T47D (cell line): ENCODE measurements around the gene CRYBB3.

Experiments
- DNase-seq, 2 experiments: peaks; one replicate each; pipeline versions ENCODE4 v3.0.0 to v3.0.0-alpha.2; 2011 to 2012; ENCODE audit warnings: low read depth in 1 of 2, low spot score in 1 of 2
- JUND ChIP-seq: IDR thresholded peaks from 2 replicates; pipeline ENCODE4 v1.6.1; 2012; ENCODE audit warnings: low read depth
- in situ Hi-C: cut with HindIII; loops from 2 replicates; pipeline ENCODE4 v1.10.0; 2016; ENCODE audit warnings: low sequenced_read_pairs, low pct_unique_long_range_greater_than_20kb

Gene CRYBB3

DNA sequence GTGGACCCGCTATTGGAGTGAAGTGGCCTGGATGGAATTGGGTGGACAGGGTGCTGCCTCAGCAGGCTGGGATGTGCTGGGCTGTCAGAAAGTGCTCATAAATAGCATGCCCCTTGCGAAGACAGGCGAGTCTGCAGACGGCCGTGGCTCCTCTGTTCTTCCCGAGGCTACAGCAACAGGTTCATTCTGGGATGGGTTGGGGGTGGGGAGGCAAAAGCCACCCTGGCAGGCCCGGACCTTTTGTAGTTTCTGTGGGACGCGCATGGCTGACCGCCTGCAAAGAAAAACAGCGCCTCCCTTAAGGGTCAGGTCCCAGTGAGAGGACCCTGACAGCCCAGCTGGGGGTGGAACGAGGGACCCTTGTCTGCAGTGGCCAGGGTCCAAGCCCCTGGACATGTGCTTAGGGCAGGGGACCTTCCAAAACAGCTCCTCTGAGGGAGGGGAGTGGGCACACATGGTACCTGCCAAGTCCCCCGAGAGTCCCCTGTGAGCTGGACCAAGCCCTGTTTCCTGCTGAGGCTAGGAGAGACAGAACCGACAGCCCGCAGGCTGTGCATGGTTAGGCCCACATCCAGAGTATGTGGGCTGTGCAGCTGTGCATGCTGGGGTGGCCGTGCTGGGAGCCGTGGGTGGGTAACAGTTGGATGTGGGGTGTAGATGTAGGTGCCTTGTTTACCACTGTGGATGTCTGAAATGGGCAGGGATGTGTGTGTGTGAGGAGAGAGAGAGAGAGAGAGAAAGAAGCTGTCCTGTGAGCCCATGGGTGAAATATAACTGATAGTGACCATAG, at the start of gene CRYBB3:
Gene CRYBB3 (plus strand): TSS at position 128 of the 790 bp plus-strand sequence. CDS start 1,539 bp downstream, outside the sequence.
- no peak for DNase-seq
- in situ Hi-C loops, result no loop called here

DNA sequence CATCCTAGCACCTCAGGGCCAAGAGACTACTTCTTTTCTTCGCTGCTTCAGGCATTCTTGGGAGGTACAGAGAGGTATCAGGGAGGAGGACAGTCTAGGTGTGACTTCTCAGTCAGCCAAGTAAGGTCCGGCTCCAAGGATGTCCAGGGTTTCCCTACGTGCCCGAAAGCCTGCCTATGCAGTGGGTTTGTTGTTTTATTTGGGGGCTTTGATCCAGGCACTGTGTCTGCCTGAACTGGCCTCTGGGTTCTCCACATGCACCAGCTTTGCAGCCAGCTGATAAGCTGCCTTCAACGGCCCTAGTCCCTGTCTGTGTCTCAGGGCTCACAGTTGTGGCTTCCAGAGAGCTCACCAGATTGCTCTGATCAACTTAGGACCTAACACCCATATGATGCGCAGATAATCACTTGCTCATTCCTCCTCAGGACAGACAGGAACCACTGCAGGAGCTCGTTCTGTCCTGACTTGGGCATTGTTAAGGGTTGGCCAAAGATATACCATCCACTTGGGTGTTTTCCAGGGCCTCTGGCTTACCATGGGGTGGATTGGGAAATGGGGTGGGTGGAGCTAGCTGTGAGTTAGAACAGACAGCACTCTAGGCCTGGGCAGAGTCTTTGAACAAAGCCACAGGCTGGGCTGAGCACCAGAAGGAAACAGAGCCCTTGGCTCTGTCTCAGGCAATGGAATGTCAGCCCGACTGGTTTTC, 45.5 kb upstream of the CRYBB3 start:
- TF ChIP-seq JUND, result no peak
- peak; percentile 31 to 84 for DNase-seq
- in situ Hi-C loops, result no loop called here

More for the DNA sequence above, at the start of gene CRYBB3:
- no peak for TF ChIP-seq JUND

DNA sequence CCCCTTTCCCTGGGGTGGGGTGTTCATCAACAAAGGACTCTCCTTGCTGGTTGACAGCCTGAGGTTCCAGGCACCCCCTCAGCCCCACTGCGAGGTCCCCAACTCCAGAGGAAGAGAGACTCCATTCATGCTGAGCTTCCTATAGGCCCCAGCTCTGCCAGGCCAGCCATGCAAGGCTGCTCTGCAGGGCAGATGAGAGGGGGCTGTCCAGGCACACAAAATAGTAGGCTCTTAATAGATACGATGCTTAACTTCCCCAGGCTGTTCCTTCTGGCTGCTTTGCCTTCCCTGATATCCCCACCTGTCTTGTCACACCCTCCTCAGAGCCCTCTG, 45.0 kb upstream of the CRYBB3 start:
- in situ Hi-C loops, result no loop called here
- TF ChIP-seq JUND, result no peak
- DNase-seq, result no peak

DNA sequence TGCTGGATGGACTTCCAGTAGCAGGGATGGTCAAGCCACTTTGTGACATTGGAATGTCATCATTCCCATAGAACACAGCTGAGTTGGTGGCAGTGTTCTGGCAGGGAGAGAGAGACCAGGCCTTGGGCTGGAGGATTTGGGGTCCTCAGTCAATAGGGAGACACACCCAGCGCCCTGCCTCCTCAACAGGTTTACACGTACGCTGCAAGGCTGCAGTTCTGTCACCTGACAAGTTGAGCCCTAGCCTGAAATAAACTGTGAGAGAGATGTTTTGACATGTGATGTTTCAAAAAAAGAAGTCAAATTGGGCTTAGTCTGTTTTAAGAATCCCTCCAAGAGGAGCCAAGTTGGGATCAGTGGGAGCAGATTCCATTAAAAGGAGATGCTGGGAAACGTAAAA, 42.9 kb upstream of the CRYBB3 start:
- no peak for TF ChIP-seq JUND
- in situ Hi-C loops, result no loop called here
- DNase-seq, result no peak

DNA sequence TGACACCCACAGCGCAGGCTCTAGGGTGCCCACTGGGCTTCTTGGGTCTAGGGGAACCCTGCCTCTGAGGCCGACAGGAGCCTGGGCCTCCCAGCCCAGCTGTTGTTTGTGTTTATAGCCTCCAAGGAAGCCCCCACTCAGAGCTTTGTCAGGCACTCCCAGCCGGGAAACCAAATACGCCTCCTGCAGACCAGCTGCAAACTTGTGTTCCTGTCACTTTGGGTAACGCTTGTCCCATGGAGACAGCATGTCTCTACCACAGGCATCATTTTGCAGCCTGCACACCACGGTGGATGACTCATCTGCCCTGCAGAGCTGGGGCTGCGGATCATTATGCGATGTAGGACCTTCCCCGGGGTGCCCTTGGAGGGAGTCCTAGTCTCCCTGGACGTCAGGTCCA, 40.6 kb upstream of the CRYBB3 start:
- in situ Hi-C loops, result no loop called here
- TF ChIP-seq JUND, result no peak
- DNase-seq, result no peak

DNA sequence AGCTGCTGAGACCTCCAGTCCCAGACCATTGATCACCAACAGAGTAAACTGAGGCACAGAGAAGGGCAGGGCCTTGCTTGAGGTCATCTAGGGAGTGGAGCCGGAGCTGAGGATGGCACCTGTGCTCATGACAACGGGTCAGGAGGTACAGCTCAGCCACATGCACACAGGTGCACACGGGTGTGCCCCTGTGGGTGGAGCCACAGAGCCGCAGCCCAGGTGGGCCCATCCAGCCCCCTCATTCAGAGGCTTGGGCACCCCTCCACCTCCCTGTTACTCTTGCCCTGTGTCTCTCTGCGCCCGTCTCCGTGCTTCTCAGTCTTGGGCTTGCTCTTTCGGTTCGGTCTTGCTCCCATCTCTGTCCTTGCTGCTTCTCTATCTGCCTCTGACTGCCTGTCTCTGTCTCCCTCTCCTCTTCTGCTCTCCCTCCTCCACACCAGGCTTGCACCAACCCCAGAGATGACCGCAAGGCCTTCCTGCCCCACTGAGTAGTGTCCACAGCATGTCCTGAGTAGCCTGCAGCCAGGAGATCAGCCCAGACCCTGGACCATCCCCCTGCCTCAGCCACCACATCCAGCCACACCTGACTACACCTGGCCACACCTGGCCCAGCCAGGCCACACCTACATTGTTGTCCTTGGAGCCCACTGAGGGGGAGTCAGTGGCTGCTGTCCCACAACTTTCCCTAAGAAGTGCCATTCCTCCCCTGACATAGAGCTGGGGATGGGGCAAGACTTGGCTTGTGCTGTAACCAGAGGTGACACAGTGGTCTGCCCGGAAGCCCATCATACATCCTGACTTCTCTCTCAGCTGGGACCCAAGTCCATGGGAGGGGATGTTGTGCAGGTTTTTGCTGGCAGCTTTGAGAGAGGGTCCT, 39.3 kb upstream of the CRYBB3 start:
- in situ Hi-C loops, result no loop called here
- DNase-seq, result no peak
- TF ChIP-seq JUND, result no peak

DNA sequence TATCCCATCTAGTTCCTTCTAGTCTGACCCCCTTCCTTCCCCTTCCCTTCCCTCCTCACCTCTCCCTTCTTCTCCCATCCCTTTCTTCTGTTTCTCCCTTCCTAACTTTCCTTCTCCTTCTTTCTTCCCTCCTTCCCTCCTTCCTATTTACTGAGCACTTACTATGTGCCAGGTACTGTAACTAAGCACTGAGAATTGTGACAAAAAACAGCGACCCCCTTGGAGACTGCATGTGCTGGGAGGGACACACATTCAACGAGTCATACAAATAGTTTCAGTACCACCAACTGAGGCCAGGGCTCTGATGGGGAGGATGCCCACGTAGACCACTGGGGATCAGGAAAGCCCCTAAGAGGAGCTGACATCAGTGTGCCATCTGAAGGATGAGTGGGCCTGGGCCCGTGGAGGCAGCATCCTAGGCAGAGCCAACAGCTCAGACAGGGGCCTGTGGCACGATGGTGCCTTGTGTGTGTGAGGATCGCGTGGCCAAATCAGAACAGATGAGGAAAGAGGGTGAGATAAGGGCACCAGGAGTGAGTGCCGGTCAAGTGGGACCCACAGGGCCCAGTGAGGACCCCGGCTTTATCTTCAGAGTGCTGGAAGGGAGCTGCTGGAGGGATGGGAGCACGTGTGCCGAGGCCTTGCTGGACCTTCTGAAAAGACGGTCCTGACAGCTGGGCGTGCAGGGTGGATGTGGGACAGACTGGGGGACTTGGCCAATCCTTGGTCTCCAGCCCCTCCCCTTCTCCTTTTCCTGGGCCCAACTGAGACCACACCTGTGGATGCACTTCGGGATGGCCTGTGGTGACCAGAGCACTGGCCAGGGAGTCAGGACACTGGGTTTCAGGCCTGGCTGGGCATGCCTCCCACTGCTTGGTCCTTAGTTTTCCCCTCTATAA, 38.4 kb upstream of the CRYBB3 start:
- in situ Hi-C loops, result no loop called here
- no peak for DNase-seq

DNA sequence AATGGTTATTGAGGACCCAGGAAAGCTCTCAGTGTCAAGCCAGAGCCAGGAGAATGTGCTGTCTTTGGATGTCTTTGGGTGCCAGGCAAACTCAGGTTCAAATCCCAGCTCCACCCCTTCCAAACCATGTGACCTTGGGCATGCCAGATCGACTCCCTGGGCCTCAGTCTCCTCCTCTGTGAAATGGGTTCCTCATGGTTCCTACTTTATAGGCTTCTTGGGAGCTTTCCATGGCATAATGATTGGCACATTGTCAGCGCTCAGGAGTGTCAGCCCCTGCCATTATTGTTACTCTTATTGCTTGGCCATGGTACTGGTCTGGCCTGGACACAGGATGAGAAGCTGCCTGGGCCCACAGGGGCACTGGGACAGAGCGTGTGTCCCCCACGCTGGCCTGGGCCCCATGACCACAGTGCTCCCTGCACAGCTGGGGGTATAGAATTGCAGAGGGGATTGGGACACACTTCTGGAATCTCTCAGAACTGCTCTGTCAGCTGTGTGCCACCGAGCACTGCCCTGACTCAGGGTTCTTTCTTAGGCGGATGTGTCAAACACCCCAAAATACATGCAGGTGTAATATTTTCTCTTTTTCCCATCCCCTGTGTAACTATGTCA, 37.6 kb upstream of the CRYBB3 start:
- no peak for DNase-seq
- no peak for TF ChIP-seq JUND
- in situ Hi-C loops, result no loop called here

More for the DNA sequence above, 38.4 kb upstream of the CRYBB3 start:
- no peak for TF ChIP-seq JUND

DNA sequence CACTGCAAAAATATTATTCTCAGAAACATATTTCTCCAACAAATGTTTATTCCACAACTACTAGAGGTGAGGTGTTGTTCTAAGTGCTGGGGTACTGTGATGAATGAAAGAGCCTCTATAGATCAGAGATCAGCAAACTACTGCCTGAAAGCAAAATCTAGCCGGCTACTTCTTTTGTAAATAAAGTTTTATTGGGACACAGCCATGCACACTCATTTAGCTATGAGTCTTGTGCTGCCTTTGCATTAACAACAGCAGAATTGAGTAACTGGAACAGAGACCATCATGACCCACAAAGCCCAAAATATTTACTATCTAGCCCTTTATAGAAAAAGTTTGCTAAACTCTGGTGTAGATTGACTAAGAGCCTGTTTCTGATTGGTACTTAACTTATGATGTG, 37.1 kb upstream of the CRYBB3 start:
- no peak for DNase-seq
- no peak for TF ChIP-seq JUND
- in situ Hi-C loops, result no loop called here

DNA sequence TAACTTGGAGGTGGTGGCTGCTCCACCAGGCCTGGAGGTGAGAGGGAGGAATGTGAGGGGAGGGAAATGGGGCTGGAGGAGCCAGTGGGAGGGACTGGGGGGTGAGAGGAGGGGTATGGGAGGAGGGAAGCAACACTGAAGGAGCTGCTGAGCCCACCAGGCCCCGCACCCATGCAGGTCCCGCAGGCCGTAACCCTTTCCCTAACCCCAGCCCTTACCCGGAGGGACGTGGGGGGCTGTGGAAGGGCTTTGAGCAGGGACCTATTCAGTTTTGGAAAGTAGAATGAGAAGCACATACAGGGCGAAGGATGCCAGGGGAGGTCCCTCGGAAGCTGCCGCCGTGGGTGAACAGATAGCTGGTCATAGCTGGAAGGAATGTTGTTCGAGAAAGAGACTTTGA, 33.9 kb upstream of the CRYBB3 start:
- TF ChIP-seq JUND, result no peak
- no peak for DNase-seq
- in situ Hi-C loops, result no loop called here

DNA sequence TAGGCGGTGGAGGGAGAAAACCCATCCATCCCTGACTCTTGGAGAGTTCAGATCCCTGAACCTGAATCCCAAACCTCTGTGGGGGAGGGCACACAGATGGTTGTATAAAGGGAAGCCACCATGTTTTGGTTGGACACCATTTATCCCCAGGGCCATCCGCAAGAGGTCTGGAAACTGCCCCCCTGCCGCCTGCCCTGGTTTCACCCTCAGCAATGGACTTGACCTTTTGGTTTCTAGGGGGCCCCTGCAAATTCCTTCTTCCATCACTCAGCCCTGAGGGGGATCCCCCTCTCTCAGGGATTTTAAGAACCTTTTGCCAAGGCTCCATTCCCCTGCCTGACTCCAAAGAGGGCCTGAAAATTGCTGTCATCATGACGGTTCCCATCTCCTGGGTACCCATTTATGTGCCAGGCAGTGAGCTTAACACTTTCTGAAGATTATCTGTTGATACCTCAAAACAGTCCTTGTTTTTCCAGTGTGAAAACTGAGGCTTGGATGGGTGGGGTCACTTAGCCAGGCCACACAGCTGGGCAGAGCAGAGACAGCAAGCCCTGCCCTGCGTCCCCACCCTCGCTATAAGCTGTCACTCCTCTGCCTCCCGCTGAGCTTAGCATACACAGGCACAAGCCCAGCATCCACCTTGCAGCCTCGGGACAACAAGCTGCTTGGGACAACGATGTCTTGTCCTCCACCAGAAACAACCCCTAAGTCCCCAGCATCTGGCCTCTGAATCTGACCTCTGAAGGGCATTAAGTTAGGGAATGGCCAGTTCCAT, 33.2 kb upstream of the CRYBB3 start:
- in situ Hi-C loops, result no loop called here
- DNase-seq, result no peak
- TF ChIP-seq JUND, result no peak
